Stimulated activated CD4-positive, alpha-beta T cell treated with anti-CD3 and anti-CD28 coated beads, TNF-alpha, amount 100 ng/mL, for 24 hours (primary cell): ENCODE results near the gene MXRA8.
A peak's percentile ranks its signal among the peaks of the same experiment; 100 is the strongest.
"Not testable (repeated sequence)": the region's sequence is repeated elsewhere in the genome, so short reads cannot be mapped to it uniquely, and the experiment has no call there.

Experiments used
- DNase-seq, 3 experiments: peaks; one replicate each; pipeline ENCODE4 v3.0.0-alpha.2; 2020; ENCODE audit warnings: low read depth in 3 of 3

The MXRA8 gene

GRCh38 chr1:1320666-1321448 lies 37.5 kb downstream of the MXRA8 start:
- DNase-seq = no peak

GRCh38 chr1:1319646-1319941 lies 38.8 kb downstream of the MXRA8 start:
- no peak for DNase-seq

DNA sequence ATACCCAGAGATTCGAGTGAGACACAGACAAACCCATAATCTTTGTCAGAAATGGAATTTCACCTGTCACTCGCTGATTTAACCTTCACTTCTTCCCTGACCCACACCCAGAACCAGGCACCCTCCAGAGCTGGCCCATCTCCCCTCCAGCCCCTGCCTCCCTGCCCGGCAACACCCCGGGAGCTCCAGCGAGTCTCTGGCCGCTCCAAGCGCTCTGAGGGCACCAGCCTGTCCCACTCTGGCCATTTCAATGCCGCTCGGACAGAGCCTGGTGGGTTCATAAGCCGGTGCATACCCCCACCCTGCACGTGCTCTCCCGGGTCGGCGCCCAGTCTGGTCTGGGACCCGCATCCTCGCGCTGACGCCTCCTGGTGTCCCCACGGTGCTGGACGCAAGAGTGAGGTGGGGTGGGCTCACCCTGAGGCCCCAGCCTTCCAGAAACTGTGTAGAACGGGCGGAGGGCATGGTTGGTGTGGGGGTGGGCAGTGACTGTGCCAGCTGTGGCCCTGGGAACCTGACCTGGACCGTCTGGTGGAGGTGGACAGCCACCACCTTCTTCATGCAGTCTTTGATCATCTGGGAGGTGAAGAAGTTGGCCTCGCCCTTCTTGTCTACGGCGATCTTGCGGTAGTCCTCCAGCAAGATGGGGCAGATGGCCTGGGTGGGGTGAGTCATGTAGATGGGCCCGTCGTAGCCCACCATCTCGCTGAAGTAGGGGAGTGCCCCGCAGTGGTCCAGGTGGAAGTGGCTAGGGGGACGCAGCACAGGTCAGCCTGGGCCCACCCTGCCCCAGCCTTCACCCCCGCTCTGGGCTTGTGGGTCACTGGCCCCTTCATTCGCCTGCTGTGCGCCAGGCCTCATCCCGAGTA lies 39.3 kb downstream of the MXRA8 start:
- no peak for DNase-seq

- DNase-seq = no peak
These were observed 40.2 kb downstream of the MXRA8 start for GRCh38 chr1:1318131-1318652.

DNA sequence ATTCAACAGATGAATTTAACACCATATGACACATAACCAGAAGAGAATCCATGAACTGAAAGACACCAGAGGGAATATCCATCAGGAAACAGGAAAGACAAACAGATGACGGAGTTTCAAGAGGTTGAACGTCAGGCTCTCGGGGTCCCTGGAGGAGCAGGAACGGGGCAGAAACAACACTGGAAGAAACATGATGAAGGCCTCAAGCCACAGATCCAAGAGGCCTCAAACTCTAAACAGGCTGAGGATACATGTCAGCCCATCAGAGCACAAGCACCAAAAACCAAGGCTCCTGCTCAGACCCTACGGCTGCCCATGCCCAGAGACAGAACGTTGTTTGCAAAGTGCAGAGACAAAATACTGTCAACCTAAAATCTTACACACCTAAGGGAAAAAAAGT lies 40.9 kb downstream of the MXRA8 start:
- no peak for DNase-seq

DNA sequence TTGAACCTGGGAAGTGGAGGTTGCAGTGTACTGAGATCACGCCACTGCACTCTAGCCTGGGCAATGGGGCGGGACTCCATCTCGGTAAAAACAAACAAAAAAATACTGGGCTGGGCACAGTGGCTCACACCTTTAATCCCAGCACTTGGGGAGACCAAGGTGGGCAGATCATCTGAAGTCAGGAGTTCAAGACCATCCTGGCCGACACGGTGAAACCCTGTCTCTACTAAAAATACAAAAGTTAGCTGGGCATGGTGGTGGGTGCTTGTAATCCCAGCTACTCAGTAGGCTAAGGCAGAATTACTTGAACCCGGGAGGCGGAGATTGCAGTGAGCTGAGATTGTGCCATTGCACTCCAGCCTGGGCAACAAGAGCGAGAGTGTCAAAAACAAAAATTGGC lies 42.2 kb downstream of the MXRA8 start:
- not testable (repeated sequence) for DNase-seq

DNA sequence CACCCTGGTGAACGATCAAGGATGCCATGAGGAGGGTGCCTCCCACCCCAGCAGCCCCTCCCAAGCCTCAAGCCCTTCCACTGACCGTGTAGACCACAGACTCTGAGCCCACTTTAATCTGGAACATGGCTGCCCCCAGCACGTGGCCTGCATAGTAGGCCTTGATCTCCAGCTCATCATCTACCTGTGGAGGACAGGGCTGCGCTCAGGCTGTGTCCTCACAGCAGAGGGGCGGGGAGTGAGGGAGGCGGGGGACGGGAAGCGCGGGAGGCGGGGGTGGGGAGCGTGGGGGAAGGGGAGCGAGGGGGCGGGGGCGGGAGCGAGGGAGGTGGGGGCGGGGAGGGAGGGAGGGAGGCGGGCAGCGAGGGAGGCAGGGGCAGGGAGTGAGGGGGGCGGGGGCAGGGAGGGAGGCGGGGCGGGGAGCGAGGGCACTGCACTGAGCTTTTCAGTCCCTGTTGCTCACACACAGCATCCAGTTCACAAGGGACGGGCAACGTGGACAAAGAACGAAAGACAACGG lies 42.9 kb downstream of the MXRA8 start:
- no peak for DNase-seq

DNA sequence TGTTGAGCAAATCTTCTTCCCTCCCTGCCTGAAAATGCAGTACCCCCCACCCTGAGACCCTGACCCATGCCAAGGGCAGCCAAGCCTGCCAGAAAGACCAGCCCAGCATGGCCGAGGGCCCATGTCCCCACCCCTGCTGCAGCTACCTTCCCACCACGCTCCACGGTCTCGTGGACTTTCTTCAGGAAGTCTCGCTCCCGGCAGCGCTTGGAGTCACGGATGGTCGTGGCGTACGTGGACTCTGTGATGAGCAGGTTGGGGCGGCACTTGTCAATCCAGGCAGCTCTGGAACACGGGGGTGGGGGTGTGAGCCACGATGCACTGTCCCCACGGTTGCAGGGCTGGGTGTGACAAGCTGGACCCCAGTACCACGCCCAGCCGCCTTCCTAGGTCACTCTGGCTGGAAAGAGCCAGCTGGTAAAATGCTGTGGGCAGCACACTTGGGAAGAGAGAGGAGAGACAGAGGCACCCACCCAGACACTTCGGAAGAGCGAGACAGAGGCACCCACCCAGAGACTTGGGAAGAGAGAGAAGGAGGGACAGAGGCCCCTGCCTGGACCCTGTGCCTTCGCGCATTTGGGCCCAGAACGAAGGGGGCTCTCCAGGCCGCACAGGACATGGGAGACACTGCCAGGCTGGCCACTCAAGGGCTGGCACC lies 43.5 kb downstream of the MXRA8 start:
- no peak for DNase-seq

DNA sequence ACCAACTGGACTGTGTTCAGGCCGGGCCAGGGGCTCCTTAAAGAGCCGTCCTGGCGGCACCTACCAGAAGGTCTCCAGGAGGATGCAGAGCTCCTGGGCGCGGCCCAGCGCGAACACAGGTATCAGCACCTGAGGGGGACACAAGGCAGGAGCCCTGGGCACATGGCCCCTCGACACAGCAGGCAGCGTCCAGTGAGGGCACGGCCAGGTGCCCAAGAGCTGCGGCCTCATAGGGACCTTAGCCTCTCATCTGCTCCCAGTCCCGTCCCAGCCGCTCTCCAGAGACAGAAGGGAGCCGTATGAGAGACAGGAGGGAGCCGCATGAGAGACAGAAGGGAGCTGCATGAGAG lies 44.1 kb downstream of the MXRA8 start:
- no peak for DNase-seq

- DNase-seq = no peak
These were observed 44.7 kb downstream of the MXRA8 start for GRCh38 chr1:1313500-1314236.

GRCh38 chr1:1312450-1313314 lies 45.7 kb downstream of the MXRA8 start:
- DNase-seq = no peak

- no peak for DNase-seq
These were observed 46.9 kb downstream of the MXRA8 start for GRCh38 chr1:1311107-1312104.

DNA sequence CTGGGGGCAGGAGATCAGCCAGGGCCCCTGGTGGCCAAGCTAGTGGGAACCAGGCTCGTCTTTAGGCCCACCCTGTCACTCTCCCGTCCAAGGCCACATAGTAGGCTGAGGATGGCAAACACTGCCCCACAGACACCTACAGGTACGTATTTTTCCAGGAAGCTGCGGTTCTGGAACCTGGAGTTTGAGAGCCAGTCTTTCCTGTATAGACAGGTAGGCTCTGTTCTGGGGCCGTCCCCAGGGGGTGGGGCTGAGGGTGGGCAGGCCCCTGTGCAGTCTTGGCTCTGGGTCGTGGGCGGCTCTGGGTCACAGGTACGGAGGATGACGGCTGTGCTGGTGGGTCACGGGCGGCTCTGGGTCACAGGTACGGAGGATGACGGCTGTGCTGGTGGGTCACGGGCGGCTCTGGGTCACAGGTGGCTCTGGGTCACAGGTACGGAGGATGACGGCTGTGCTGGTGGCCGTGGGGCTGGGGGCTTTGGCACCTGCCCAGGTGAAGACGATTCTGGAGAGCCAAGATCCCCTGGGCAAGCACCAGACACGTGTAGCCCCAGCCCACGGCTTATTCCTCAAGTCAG lies 47.8 kb downstream of the MXRA8 start:
- DNase-seq = no peak

- no peak for DNase-seq
These were observed 48.3 kb downstream of the MXRA8 start for GRCh38 chr1:1310109-1310385.

GRCh38 chr1:1309251-1310108 lies 48.9 kb downstream of the MXRA8 start:
- no peak for DNase-seq

- DNase-seq = no peak
These were observed 49.6 kb downstream of the MXRA8 start for GRCh38 chr1:1308756-1309250.

- peak; percentile 72 to 85 (median 82) for DNase-seq
These were observed 50.2 kb downstream of the MXRA8 start, which contains the start of the genes ACAP3 and PUSL1 for GRCh38 chr1:1307923-1308755. TSS of gene ACAP3 (minus strand) at chr1:1307930. CDS start at chr1:1307815, 115 bp downstream. TSS of gene PUSL1 (plus strand) at chr1:1308597. CDS start at chr1:1308644, 47 bp downstream.
